GM21825 (cell line): Measurements from ENCODE around the gene ZBED3.
"Not testable (repeated sequence)": the region's sequence is repeated elsewhere in the genome, so short reads cannot be mapped to it uniquely, and the experiment has no call there.

Experiments used
- ATAC-seq: cut with Tn5 transposase; IDR thresholded peaks from one replicate; pipeline ENCODE4 v1.9.1; 2021; ENCODE audit warnings: mild to moderate bottlenecking, moderate library complexity; ENCODE audit not compliant: unreplicated experiment

ZBED3 gene

GRCh38 chr5:77080479-77080878 lies 6.6 kb downstream of the ZBED3 start:
- not testable (repeated sequence) for ATAC-seq

- no peak for ATAC-seq
Observed at GRCh38 chr5:77077829-77078176, 9.3 kb downstream of the ZBED3 start.

- ATAC-seq, result peak; percentile 87
Observed at GRCh38 chr5:77076961-77077828, 9.9 kb downstream of the ZBED3 start.

GRCh38 chr5:77074745-77075144 lies 12.3 kb downstream of the ZBED3 start:
- ATAC-seq, result no peak

GRCh38 chr5:77073667-77074066 lies 13.4 kb downstream of the ZBED3 start:
- ATAC-seq, result no peak

- ATAC-seq, result peak; percentile 63
Observed at GRCh38 chr5:77066823-77067442, 20.2 kb downstream of the ZBED3 start.

GRCh38 chr5:77066184-77066583 lies 20.9 kb downstream of the ZBED3 start:
- peak; percentile 40 for ATAC-seq

GRCh38 chr5:77065256-77065655 lies 21.8 kb downstream of the ZBED3 start:
- ATAC-seq, result no peak

GRCh38 chr5:77064040-77064439 lies 23.0 kb downstream of the ZBED3 start:
- ATAC-seq, result no peak

- ATAC-seq, result no peak
Observed at GRCh38 chr5:77046416-77047073, 40.5 kb downstream of the ZBED3 start.

- no peak for ATAC-seq
Observed at GRCh38 chr5:77035950-77036349, 51.1 kb downstream of the ZBED3 start.

GRCh38 chr5:77033338-77033737 lies 53.7 kb downstream of the ZBED3 start:
- ATAC-seq, result no peak

- ATAC-seq, result no peak
Observed at GRCh38 chr5:77032635-77033034, 54.5 kb downstream of the ZBED3 start.

- ATAC-seq, result no peak
Observed at GRCh38 chr5:77031891-77032290, 55.2 kb downstream of the ZBED3 start.

- peak; percentile 97 for ATAC-seq
Observed at GRCh38 chr5:77030097-77031071, 56.7 kb downstream of the ZBED3 start, which contains the start of gene AGGF1. AGGF1 (plus strand) TSS chr5:77030404; CDS start chr5:77030767, 363 bp downstream.

- no peak for ATAC-seq
Observed at GRCh38 chr5:77029376-77029885, 57.7 kb downstream of the ZBED3 start.

GRCh38 chr5:77028631-77029375 lies 58.3 kb downstream of the ZBED3 start:
- no peak for ATAC-seq

- no peak for ATAC-seq
Observed at GRCh38 chr5:77024490-77024889, 62.6 kb downstream of the ZBED3 start.

GRCh38 chr5:77022511-77023417 lies 64.3 kb downstream of the ZBED3 start:
- ATAC-seq, result no peak
